Smooth muscle cell (in vitro differentiated cells): ENCODE measurements around the gene LDLRAD3. TPM values are rescaled to one million over a fixed set of nuclear protein-coding genes. Genes with fewer than 3 reads are reported as not detected.

Experiments
- DNase-seq: peaks from one replicate; lab custom pipeline; 2025; ENCODE audit not compliant: unreplicated experiment; lab: John Stamatoyannopoulos, UW
- H2AFZ ChIP-seq: fragments of 200-600 bp; sonication (generic); 2 replicates; pipeline ENCODE4 v1.6.0; 2016; ENCODE audit warnings: antibody characterized with exemption, low read depth, mild to moderate bottlenecking
- H3F3A ChIP-seq: fragments of 200-600 bp; sonication (generic); 2 replicates; pipeline ENCODE4 v1.6.0; 2017; ENCODE audit warnings: antibody characterized with exemption, low read depth
- H3K27ac ChIP-seq: fragments of 200-600 bp; sonication (generic); 2 replicates; pipeline ENCODE4 v1.5.1; 2016; ENCODE audit warnings: low read depth, mild to moderate bottlenecking
- H3K27me3 ChIP-seq: fragments of 200-600 bp; sonication (generic); 2 replicates; pipeline ENCODE4 v1.6.1; 2016; ENCODE audit warnings: low read depth, mild to moderate bottlenecking
- H3K36me3 ChIP-seq: fragments of 200-600 bp; sonication (generic); 2 replicates; pipeline ENCODE4 v1.5.1; 2016; ENCODE audit warnings: low read depth
- H3K4me1 ChIP-seq: fragments of 200-600 bp; sonication (generic); 2 replicates; pipeline ENCODE4 v1.5.1; 2016; ENCODE audit warnings: low read depth
- H3K4me2 ChIP-seq: fragments of 200-600 bp; sonication (generic); 2 replicates; pipeline ENCODE4 v1.6.0; 2016; ENCODE audit warnings: mild to moderate bottlenecking
- H3K4me3 ChIP-seq: fragments of 200-600 bp; sonication (generic); 2 replicates; pipeline ENCODE4 v1.5.1; 2016; ENCODE audit warnings: mild to moderate bottlenecking
- H3K79me2 ChIP-seq: fragments of 200-600 bp; sonication (generic); 2 replicates; pipeline ENCODE4 v1.6.0; 2016; ENCODE audit warnings: low read depth, mild to moderate bottlenecking
- H3K9ac ChIP-seq: fragments of 200-600 bp; sonication (generic); 2 replicates; pipeline ENCODE4 v1.6.0; 2016; ENCODE audit warnings: low read depth
- H3K9me3 ChIP-seq: fragments of 200-600 bp; sonication (generic); replicated peaks from 2 replicates; pipeline ENCODE4 v1.5.1; 2016; ENCODE audit warnings: low read depth
- H4K20me1 ChIP-seq: fragments of 200-600 bp; sonication (generic); 2 replicates; pipeline ENCODE4 v1.6.0; 2016; ENCODE audit warnings: low read depth
- CTCF ChIP-seq: fragments of 200-600 bp; sonication (generic); IDR thresholded peaks from 2 replicates; pipeline ENCODE4 v1.5.1; 2017; ENCODE audit warnings: borderline replicate concordance, mild to moderate bottlenecking, antibody characterized with exemption; ENCODE audit not compliant: insufficient read depth, poor library complexity, severe bottlenecking
- WGBS: methylation state at CpG from one replicate; pipeline ENCODE4 v1.1.7; 2016; ENCODE audit warnings: low lambda C conversion rate; 5-methylcytosine and 5-hydroxymethylcytosine counted together
- polyA plus RNA-seq: library from polyadenylated mRNA; unstranded; fragments of >200 nt; fragmentation: Nextera tagmentation; extraction: Ambion mirVana; gene quantifications from 2 replicates; pipeline ENCODE4 v1.2.1, GENCODE V29; 2016
- total RNA-seq: library from RNA; depleted of rRNA; stranded (reverse); fragments of >200 nt; gene quantifications from 2 replicates; pipeline ENCODE4 v1.2.3, GENCODE V29; 2014

Gene LDLRAD3
- total and polyA plus RNA-seq, 2 experiments from 2014 or later = 6.1 to 10.0 TPM

GRCh38 chr11:35949242-35949641, 5.4 kb downstream of the LDLRAD3 start:
- TF ChIP-seq CTCF = no peak
- H3K36me3 ChIP-seq = no peaks in the 10 kb centered on the region
- H3K27me3 ChIP-seq = no peaks in the 10 kb centered on the region
- H3K27ac ChIP-seq = no peak overlapping the region
- peaks cover 51% of the 10 kb centered on the region for H4K20me1 ChIP-seq
- no peak for DNase-seq
- H3K4me2 ChIP-seq = no peak overlapping the region
- no peak overlapping the region for H3K9ac ChIP-seq
- no peak overlapping the region for H3K4me3 ChIP-seq
- H2AFZ ChIP-seq = no peak overlapping the region
- WGBS = 93% methylated on average over 3 of the region's 3 CpGs
- no peaks in the 10 kb centered on the region for H3F3A ChIP-seq
- no peaks in the 10 kb centered on the region for H3K9me3 ChIP-seq
- H3K4me1 ChIP-seq = peaks cover 7% of the 10 kb centered on the region
- H3K79me2 ChIP-seq = peaks cover 31% of the 10 kb centered on the region

GRCh38 chr11:35950082-35950481, 6.2 kb downstream of the LDLRAD3 start:
- no peaks in the 10 kb centered on the region for H3K4me1 ChIP-seq
- H3K79me2 ChIP-seq = peaks cover 30% of the 10 kb centered on the region
- H3K4me2 ChIP-seq = no peak overlapping the region
- H3F3A ChIP-seq = no peaks in the 10 kb centered on the region
- WGBS = 94% methylated on average over 5 of the region's 5 CpGs
- H3K36me3 ChIP-seq = no peaks in the 10 kb centered on the region
- no peak overlapping the region for H2AFZ ChIP-seq
- no peak overlapping the region for H3K9ac ChIP-seq
- H3K9me3 ChIP-seq = no peaks in the 10 kb centered on the region
- no peak for DNase-seq
- H3K27me3 ChIP-seq = no peaks in the 10 kb centered on the region
- no peak for TF ChIP-seq CTCF
- peaks cover 55% of the 10 kb centered on the region for H4K20me1 ChIP-seq
- H3K4me3 ChIP-seq = no peak overlapping the region
- H3K27ac ChIP-seq = no peak overlapping the region

GRCh38 chr11:35951680-35952079, 7.8 kb downstream of the LDLRAD3 start:
- Histone ChIP-seq H3K4me1 (no peaks in the 10 kb centered on the region), H2AFZ (no peak overlapping the region), H4K20me1 (peaks cover 59% of the 10 kb centered on the region), H3F3A (no peaks in the 10 kb centered on the region), H3K9ac (no peak overlapping the region), H3K4me3 (no peak overlapping the region), H3K36me3 (no peaks in the 10 kb centered on the region), H3K27ac (no peak overlapping the region), H3K27me3 (no peaks in the 10 kb centered on the region), H3K4me2 (no peak overlapping the region), H3K79me2 (peaks cover 32% of the 10 kb centered on the region), H3K9me3 (no peaks in the 10 kb centered on the region)
- DNase-seq = no peak
- TF ChIP-seq CTCF = no peak
- 86% methylated on average over 3 of the region's 3 CpGs for WGBS

- H3K36me3 ChIP-seq = no peaks in the 10 kb centered on the region
Observed at GRCh38 chr11:35953081-35953760, 9.4 kb downstream of the LDLRAD3 start.

More at GRCh38 chr11:35953081-35953760, 9.4 kb downstream of the LDLRAD3 start:
- Histone ChIP-seq H3F3A (no peaks in the 10 kb centered on the region), H2AFZ (no peak overlapping the region), H3K27ac (no peak overlapping the region), H3K79me2 (peaks cover 28% of the 10 kb centered on the region), H3K9me3 (no peaks in the 10 kb centered on the region), H3K4me2 (no peak overlapping the region), H3K4me1 (no peaks in the 10 kb centered on the region), H3K4me3 (no peak overlapping the region), H4K20me1 (peaks cover 53% of the 10 kb centered on the region), H3K9ac (no peak overlapping the region), H3K27me3 (no peaks in the 10 kb centered on the region)
- WGBS = 92% methylated on average over 13 of the region's 13 CpGs
- TF ChIP-seq CTCF = no peak
- no peak for DNase-seq
